Activated T-cell treated with anti-CD3 and anti-CD28 coated beads, Interleukin-2, amount 50 U/mL, for 72 hours (primary cell): ENCODE data around the gene FTCD. TPM values are rescaled to one million over a fixed set of nuclear protein-coding genes. Genes with fewer than 3 reads are reported as not detected.
"Not testable (repeated sequence)": the region's sequence is repeated elsewhere in the genome, so short reads cannot be mapped to it uniquely, and the experiment has no call there.

Experiments
- ATAC-seq, 2 donors: fragments of 150-1000 bp; cut with Tn5 transposase; replicated peaks in 1 of 2; 2 replicates each; pipeline ENCODE4 v1.10.0; 2021; ENCODE audit warnings: moderate library complexity in 2 of 2, mild to moderate bottlenecking in 1 of 2
- DNase-seq, 2 donors: peaks; one replicate each; pipeline ENCODE4 v3.0.0; 2021 to 2022; ENCODE audit warnings: mixed read lengths in 1 of 2
- H3K27ac Mint-ChIP-seq: one replicate; pipeline ENCODE4 v1.8.0; 2022; ENCODE audit warnings: mild to moderate bottlenecking, moderate library complexity, mixed read lengths
- H3K27me3 Mint-ChIP-seq: one replicate; pipeline ENCODE4 v1.8.0; 2022; ENCODE audit warnings: low read depth, mixed read lengths
- H3K36me3 Mint-ChIP-seq, 2 donors: one replicate each; pipeline ENCODE4 v1.8.0; 2022; ENCODE audit warnings: mixed read lengths in 2 of 2, mild to moderate bottlenecking in 1 of 2; ENCODE audit not compliant: insufficient read depth in 2 of 2
- H3K4me1 Mint-ChIP-seq: one replicate; pipeline ENCODE4 v1.8.0; 2022; ENCODE audit warnings: low read depth, mixed read lengths
- H3K4me3 Mint-ChIP-seq, 2 donors: one replicate each; pipeline ENCODE4 v1.8.0; 2022; ENCODE audit warnings: mild to moderate bottlenecking in 2 of 2, mixed read lengths in 2 of 2, moderate library complexity in 2 of 2
- H3K9me3 Mint-ChIP-seq, 2 donors: one replicate each; pipeline ENCODE4 v1.8.0; 2022; ENCODE audit warnings: mixed read lengths in 2 of 2
- total RNA-seq, 2 donors: library from RNA; stranded (reverse); gene quantifications; one replicate each; pipeline ENCODE4 v1.2.3, GENCODE V29; 2022

The FTCD gene
- total RNA-seq, 2 donors from 2014 or later: 0.74 to 1.00 TPM

DNA sequence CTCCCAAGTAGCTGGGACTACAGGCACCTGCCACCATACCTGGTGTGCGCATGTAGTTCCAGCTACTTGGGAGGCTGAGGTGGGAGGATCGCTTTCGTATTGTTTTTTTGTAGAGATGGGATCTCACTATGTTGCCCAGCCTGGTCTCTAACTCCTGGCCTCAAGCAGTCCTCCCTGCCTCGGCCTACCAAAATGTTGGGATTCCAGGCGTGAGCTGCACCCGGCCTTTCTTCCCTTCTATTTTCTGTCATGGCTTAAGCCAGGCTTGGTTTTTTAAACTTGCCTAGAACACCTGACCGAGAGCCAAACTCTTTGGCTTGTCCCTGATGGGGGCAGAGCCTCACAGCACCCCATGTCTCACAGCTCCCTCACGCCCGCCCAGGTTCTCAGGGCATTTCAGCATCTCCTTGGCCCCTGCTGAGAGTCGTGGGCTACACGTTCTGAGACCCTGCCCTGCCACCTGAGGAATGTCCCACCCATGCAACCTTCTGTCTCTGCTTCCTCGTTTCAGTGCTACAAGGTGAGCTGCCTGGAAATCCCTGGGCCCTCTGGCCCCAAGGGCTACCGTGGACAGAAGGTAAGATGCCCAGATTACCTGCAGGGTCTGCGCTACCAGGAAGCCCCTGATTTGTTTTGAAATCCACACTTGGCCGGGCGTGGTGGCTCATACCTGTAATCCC is 41.7 kb downstream of the FTCD start:
- H3K9me3 Mint-ChIP-seq: no peaks in the 10 kb centered on the region
- no peaks in the 10 kb centered on the region for H3K36me3 Mint-ChIP-seq
- H3K27ac Mint-ChIP-seq: no peak overlapping the region
- H3K4me3 Mint-ChIP-seq: no peak overlapping the region
- DNase-seq (no peak), ATAC-seq (no peak)
- no peaks in the 10 kb centered on the region for H3K27me3 Mint-ChIP-seq
- H3K4me1 Mint-ChIP-seq: no peaks in the 10 kb centered on the region

DNA sequence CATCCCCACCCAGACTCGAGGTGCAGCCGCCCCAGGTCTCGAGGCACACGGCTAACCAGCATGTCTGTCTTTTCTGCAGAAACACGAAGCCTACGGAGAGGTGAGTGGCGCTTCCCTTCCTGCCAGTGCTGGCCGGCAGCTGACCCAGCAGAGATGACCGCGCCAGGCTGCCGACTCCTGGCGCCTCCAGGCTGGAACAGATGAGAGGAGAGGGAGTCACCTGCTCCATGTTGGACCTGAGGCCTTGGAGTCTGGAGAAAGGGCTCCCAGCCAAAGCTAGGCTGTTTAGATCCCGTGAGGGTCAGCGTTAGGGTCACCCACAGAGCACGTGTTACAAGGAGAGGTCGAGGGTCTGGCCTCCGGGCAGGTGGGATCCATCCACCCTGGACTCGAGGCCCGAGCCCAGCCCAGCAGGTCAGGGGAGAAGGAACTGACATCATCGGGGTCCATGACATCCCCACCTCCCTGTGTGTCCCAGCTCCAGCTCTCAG is 42.6 kb downstream of the FTCD start:
- no peak overlapping the region for H3K27ac Mint-ChIP-seq
- peaks cover 0 to 4% of the 10 kb centered on the region in 2 donors for H3K9me3 Mint-ChIP-seq
- DNase-seq (no peak), ATAC-seq (no peak)
- H3K36me3 Mint-ChIP-seq: peaks cover 0 to under 1% of the 10 kb centered on the region in 2 donors
- H3K4me1 Mint-ChIP-seq: no peaks in the 10 kb centered on the region
- no peak overlapping the region for H3K4me3 Mint-ChIP-seq
- H3K27me3 Mint-ChIP-seq: no peaks in the 10 kb centered on the region

- Mint-ChIP-seq H3K9me3 (peaks cover 0 to 4% of the 10 kb centered on the region in 2 donors), H3K4me1 (no peaks in the 10 kb centered on the region), H3K4me3 (no peak overlapping the region), H3K36me3 (peaks cover 0 to 6% of the 10 kb centered on the region in 2 donors), H3K27me3 (no peaks in the 10 kb centered on the region), H3K27ac (no peak overlapping the region)
- ATAC-seq: no peak
- no peak for DNase-seq
Observed at GRCh38 chr21:46111857-46112724, 43.3 kb downstream of the FTCD start.

GRCh38 chr21:46111193-46111571 is 44.2 kb downstream of the FTCD start:
- H3K4me1 Mint-ChIP-seq: no peaks in the 10 kb centered on the region
- no peak overlapping the region for H3K4me3 Mint-ChIP-seq
- no peak for DNase-seq

GRCh38 chr21:46110499-46111192 is 44.7 kb downstream of the FTCD start:
- no peaks in the 10 kb centered on the region for H3K27me3 Mint-ChIP-seq
- H3K36me3 Mint-ChIP-seq: peaks cover 0 to 6% of the 10 kb centered on the region in 2 donors
- DNase-seq: no peak

More at GRCh38 chr21:46111193-46111571, 44.2 kb downstream of the FTCD start:
- peaks cover 0 to 4% of the 10 kb centered on the region in 2 donors for H3K9me3 Mint-ChIP-seq
- ATAC-seq: no peak
- H3K27ac Mint-ChIP-seq: no peak overlapping the region
- H3K27me3 Mint-ChIP-seq: no peaks in the 10 kb centered on the region
- peaks cover 0 to 6% of the 10 kb centered on the region in 2 donors for H3K36me3 Mint-ChIP-seq

GRCh38 chr21:46109313-46110221 is 45.8 kb downstream of the FTCD start:
- Mint-ChIP-seq H3K36me3 (peaks cover under 1 to 6% of the 10 kb centered on the region in 2 donors), H3K4me3 (no peak overlapping the region), H3K4me1 (no peaks in the 10 kb centered on the region), H3K9me3 (peaks cover 3 to 4% of the 10 kb centered on the region in 2 donors), H3K27ac (no peak overlapping the region), H3K27me3 (no peaks in the 10 kb centered on the region)
- DNase-seq (no peak), ATAC-seq (no peak)

More at GRCh38 chr21:46110499-46111192, 44.7 kb downstream of the FTCD start:
- Mint-ChIP-seq H3K27ac (no peak overlapping the region), H3K4me3 (no peak overlapping the region), H3K4me1 (no peaks in the 10 kb centered on the region), H3K9me3 (peaks cover 3 to 4% of the 10 kb centered on the region in 2 donors)
- ATAC-seq: no peak

- no peaks in the 10 kb centered on the region for H3K4me1 Mint-ChIP-seq
- peaks cover 6 to 11% of the 10 kb centered on the region in 2 donors for H3K36me3 Mint-ChIP-seq
- no peak overlapping the region for H3K27ac Mint-ChIP-seq
- DNase-seq: no peak
- no peak for ATAC-seq
- H3K4me3 Mint-ChIP-seq: no peak overlapping the region
- H3K27me3 Mint-ChIP-seq: peaks cover under 1% of the 10 kb centered on the region
- peaks cover 6 to 7% of the 10 kb centered on the region in 2 donors for H3K9me3 Mint-ChIP-seq
Observed at GRCh38 chr21:46108827-46109312, 46.5 kb downstream of the FTCD start.

DNA sequence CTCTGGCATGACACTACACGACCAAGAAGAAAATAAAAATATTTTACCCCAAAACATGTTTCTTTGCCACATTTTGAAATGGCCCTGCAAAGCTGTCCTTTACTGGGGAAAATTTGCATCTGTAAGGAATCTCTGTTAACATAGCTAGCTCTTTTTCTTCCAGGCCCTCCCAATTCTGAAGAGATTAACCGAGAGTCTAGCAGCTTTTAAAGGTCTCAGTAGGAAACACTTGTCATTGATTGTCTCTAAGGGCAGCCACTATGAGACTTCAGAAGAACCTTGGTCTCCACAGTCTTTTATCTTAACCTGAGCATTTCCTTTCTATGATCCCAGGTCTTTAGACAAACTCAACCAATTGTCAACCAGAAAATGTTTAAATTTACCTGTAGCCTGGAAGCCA is 48.0 kb downstream of the FTCD start:
- not testable (repeated sequence) for H3K4me3 Mint-ChIP-seq, H3K4me1 Mint-ChIP-seq, ATAC-seq, DNase-seq, H3K9me3 Mint-ChIP-seq, H3K27ac Mint-ChIP-seq
- Mint-ChIP-seq H3K36me3 (peaks cover 12 to 18% of the 10 kb centered on the region in 2 donors), H3K27me3 (peaks cover 15% of the 10 kb centered on the region)

- H3K27ac Mint-ChIP-seq: peak overlapping the region; percentile 54
- H3K36me3 Mint-ChIP-seq: peaks cover 12 to 24% of the 10 kb centered on the region in 2 donors
- DNase-seq: no peak
- ATAC-seq: no peak
- H3K4me1 Mint-ChIP-seq: peaks cover 6% of the 10 kb centered on the region
- no peak overlapping the region for H3K4me3 Mint-ChIP-seq
- peaks cover 39% of the 10 kb centered on the region for H3K27me3 Mint-ChIP-seq
- H3K9me3 Mint-ChIP-seq: peaks cover 11% of the 10 kb centered on the region in 2 donors
Observed at GRCh38 chr21:46104104-46104503, 51.3 kb downstream of the FTCD start.

DNA sequence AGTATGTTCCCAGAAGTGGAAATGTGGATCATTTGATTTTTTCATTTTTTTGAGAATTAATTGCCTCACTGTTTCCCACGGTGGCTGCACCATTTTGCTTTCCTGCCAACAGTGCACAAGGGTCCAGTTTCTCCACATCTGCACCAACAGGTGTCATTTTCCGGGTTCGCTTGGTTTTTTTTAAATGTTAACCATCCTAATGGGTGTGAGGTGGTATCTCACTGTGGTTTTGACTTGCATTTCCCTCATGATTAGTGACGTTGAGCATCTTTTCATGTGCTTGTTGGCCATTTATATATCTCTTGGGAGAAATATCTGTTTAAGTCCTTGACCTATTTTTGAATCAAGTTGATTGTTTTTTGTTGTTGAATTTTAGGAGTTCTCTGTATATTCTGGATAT is 54.5 kb downstream of the FTCD start:
- Mint-ChIP-seq H3K36me3 (peaks cover 12 to 19% of the 10 kb centered on the region in 2 donors), H3K27me3 (peaks cover 45% of the 10 kb centered on the region), H3K4me3 (no peak overlapping the region), H3K9me3 (peaks cover 7 to 10% of the 10 kb centered on the region in 2 donors), H3K27ac (no peak overlapping the region), H3K4me1 (peaks cover 8% of the 10 kb centered on the region)
- ATAC-seq (no peak), DNase-seq (no peak)

GRCh38 chr21:46100426-46100825 is 55.0 kb downstream of the FTCD start:
- peaks cover 7% of the 10 kb centered on the region in 2 donors for H3K9me3 Mint-ChIP-seq
- peaks cover 45% of the 10 kb centered on the region for H3K27me3 Mint-ChIP-seq
- DNase-seq (no peak), ATAC-seq (no peak)
- H3K36me3 Mint-ChIP-seq: peaks cover 12 to 19% of the 10 kb centered on the region in 2 donors
- no peak overlapping the region for H3K27ac Mint-ChIP-seq
- H3K4me3 Mint-ChIP-seq: peak overlapping the region in 1 of 2 donors; percentile 15
- H3K4me1 Mint-ChIP-seq: peaks cover 8% of the 10 kb centered on the region

DNA sequence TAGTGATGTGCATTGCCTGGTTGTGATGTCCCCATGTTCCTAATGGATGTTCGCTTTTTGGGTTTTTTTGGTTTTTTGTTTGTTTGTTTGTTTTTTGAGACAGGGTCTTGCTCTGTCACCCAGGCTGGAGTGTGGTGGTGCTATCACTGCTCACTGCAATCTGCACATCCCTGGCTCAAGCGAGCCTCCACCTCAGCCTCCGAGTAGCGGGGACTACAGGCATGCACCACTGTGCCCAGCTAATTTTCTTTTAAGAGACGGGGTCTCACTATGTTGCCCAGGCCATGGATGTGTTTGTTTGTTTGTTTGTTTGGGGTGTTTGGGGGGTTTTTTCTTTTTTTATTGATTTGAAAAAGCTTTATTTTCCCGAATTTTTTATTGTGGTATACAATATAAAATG is 55.4 kb downstream of the FTCD start:
- DNase-seq: no peak
- Mint-ChIP-seq H3K4me1 (peaks cover 8% of the 10 kb centered on the region), H3K36me3 (peaks cover 12 to 19% of the 10 kb centered on the region in 2 donors)

More for the DNA sequence above, 55.4 kb downstream of the FTCD start:
- no peak for ATAC-seq
- Mint-ChIP-seq H3K27me3 (peaks cover 45% of the 10 kb centered on the region), H3K27ac (no peak overlapping the region), H3K4me3 (peak overlapping the region in 1 of 2 donors; percentile 48), H3K9me3 (peaks cover 7% of the 10 kb centered on the region in 2 donors)
